DMS 273 treated with DMSO at 0.1 percent for 48 hours (cell line): Measurements from ENCODE around the gene ZGRF1.
"Not testable (repeated sequence)": the region's sequence is repeated elsewhere in the genome, so short reads cannot be mapped to it uniquely, and the experiment has no call there.

Experiments
- DNase-seq: peaks from one replicate; lab custom pipeline; 2025; lab: John Stamatoyannopoulos, UW

The ZGRF1 gene

DNA sequence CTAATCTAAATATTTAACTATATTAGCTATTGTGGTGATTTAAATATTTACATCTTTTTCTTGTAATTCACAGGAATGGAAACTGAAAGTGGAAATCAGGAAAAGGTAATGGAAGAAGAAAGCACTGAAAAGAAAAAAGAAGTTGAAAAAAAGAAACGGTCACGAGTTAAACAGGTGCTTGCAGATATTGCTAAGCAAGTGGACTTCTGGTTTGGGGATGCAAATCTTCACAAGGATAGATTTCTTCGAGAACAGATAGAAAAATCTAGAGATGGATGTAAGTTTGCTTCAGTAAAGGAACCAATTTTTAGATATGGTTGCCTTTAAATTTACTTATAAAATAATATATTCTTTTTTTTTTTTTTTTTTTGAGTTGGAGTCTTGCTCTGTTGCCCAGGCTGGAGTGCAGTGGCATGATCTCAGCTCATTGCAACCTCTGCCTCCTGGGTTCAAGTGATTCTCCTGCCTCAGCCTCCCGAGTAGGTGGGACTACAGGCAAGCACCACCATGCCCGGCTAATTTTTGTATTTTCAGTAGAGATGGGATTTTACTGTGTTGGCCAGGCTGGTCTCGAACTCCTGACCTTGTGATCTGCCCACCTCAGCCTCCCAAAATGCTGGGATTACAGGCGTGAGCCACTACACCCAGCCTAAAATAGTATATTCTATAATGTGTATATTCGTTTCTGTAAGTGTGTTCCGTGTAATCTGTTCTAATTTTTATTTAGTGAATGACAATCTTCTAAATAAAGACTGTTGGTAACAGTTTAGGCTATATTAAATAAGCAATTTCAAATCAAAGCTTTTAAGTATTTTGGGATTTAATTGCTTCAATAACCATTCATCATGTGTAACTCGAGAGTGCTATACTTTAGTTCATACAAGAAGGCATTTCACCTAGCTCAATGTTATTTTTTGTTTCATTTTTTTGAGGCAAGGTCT is 8.2 kb upstream of the ZGRF1 start:
- DNase-seq: not testable (repeated sequence)

DNA sequence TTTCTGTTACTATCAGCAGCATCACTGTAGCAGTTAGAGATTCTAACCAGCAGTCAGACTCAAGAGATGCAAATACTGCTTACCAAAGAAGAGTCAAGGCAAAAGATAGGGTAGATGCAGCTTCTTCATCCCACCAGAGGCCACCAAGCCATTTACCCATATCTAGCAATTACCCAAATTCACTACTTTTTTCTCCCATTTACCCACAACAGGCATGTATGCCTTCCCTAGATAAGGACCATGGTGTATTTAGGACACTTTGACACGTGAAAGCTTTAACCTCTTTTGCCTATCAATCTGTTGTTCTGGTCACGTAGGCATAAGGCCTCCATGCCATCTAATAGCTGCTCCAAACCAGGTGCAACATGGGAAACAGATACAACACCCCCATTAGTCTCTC is 5.8 kb upstream of the ZGRF1 start:
- no peak for DNase-seq

- DNase-seq: no peak
Measured at GRCh38 chr4:112637552-112637866, 800 bp upstream of the ZGRF1 start.

DNA sequence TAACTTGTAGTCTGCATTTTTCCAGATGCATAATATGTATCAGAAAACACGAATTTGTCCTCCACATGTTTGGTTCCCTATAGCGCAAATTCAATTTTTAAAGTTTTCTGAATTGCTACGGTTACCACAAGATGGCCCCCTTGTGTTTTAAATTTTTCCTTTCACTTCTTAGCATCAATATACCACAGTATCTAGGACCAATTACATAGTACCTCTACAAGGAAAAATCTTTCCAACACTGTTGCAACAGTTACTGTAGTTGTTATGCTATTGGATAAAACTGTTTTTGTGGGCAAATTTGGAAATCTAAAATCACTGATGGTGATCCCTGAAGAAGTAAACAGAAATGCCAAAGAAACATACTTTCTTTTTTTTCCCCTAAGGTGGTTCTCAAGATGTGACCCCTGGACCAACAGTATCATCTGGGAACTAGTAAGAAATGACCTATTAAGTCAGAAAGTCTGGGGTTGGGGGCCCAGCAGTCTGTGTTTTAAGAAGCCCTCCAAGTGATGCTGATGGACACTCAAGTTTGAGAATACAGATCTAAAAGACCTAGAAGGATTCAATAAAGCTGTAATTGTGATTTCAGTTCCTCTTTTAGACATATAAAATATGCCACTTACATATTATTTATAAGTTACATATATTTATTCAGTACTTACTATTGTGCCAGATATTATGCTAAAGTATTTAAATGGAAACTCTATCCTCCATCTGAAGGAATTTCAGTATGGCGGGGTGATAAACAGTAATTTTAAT is 3.1 kb downstream of the ZGRF1 start:
- no peak for DNase-seq

DNA sequence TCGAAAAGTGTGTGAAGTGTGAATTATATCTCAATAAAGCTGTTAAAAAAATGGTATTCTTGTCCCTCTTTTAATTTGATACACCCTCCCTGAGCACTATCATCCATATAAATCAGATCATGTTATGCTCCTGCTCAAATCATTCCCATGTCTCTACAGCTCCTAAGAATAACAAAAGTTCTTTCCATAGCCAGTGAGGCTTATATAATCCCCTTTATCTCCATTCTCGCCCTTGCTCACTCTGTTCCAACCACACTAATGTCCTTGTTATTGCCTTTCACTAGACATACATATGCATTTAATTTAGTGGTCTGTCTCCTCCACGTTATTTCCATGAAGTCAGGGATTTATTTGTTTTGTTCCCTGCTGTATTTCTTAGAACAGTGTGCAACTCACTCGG is 10.5 kb downstream of the ZGRF1 start:
- no peak for DNase-seq

DNA sequence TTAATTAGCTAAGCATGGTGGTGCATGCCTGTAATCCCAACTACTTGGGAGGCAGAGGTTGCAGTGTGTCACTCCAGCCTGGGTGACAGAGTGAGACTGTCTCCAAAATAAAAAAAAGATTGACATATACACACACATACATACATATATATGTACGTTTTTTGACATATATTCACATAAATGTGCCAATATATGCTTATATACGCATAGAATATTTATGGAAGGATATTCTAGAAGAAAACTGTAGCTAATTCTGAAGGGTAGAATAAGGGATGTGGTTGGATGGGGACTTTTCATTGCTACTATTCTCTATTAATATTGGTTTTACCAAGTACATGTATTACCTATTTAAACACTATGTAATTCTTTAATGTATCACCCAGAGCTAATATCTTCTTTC is 19.7 kb downstream of the ZGRF1 start:
- no peak for DNase-seq

GRCh38 chr4:112612814-112613213 is 23.9 kb downstream of the ZGRF1 start:
- not testable (repeated sequence) for DNase-seq

- peak; percentile 10 for DNase-seq
Measured at GRCh38 chr4:112604589-112604988, 32.1 kb downstream of the ZGRF1 start.

- DNase-seq: no peak
Measured at GRCh38 chr4:112594993-112595392, 41.7 kb downstream of the ZGRF1 start.

GRCh38 chr4:112593438-112594133 is 43.1 kb downstream of the ZGRF1 start:
- DNase-seq: no peak

DNA sequence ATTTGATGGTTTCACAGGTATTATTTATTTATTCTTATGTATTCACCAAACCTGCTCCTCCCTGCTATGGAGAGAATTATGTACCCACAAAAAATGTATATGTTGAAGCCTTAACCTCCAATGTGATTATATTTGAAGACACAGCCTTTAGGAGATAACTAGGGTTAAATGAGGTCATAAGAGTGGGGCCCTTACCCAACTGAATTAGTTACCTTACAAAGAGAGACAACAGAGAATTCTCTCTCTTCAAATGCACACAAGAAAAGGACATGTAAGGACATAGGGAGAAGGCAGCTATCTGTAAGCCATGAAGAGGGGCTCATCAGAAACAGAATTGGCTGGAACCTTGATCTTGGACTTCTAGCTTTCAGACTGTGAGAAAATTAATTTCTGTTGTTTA is 44.0 kb downstream of the ZGRF1 start:
- DNase-seq: no peak

- no peak for DNase-seq
Measured at GRCh38 chr4:112591593-112591992, 45.1 kb downstream of the ZGRF1 start.

DNA sequence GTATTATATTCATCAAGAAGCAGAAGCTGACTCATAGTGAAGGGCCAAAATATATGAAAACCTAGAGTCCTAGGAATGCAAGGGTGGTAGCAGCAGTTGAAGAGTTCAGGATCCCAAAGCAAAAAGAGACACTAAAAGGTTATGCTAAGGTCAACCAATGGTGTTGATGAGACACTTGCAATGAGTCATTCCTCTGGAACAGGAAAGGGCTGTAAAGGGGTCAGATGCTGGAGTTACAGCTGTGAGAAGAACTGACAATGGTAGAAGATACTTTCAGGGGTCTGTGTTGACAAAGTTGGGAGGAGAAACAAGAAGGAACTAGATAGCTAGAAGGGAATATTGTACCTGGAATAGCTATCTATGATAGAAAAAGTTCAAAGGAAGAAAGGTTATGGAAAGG is 47.5 kb downstream of the ZGRF1 start:
- no peak for DNase-seq

- DNase-seq: no peak
Measured at GRCh38 chr4:112585977-112586736, 50.6 kb downstream of the ZGRF1 start.

DNA sequence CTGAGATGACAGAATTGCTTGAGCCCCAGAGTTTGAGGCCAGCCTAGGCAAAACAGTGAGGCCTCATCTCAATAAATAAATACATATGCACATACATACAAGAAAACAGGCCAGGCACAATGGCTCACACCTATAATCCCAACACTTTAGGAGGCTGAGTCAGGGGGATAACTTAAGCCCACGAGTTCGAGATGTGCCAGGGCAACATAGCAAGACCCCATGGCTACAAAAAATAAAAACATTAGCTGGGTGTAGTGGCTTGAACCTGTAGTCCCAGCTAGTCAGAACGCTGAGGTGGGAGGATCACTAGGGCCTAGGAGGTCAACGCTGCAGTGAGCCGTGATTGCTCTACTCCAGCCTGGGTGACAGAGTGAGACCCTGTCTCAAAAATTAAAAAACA is 69.2 kb downstream of the ZGRF1 start:
- no peak for DNase-seq

DNA sequence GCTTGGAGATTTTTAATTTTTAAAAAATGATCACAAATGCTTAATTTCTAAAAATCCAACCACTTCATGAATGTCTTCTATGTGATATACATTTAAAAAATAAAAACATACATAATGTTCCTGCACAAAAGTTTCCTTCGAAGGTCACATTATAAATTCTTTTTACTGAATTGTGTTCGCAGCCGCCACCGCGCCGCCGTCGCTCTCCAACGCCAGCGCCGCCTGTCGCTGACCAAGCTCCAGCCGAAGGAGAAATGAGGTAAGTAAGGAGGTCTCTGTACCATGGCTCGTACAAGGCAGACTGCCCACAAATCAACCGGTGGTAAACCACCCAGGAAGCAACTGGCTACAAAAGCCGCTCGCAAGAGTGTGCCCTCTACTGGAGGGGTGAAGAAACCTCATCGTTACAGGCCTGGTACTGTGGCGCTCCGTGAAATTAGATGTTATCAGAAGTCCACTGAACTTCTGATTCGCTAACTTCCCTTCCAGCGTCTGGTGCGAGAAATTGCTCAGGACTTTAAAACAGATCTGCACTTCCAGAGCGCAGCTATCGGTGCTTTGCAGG is 71.9 kb downstream of the ZGRF1 start:
- DNase-seq: no peak

GRCh38 chr4:112563431-112564200 is 73.1 kb downstream of the ZGRF1 start:
- no peak for DNase-seq

- no peak for DNase-seq
Measured at GRCh38 chr4:112562254-112562879, 74.3 kb downstream of the ZGRF1 start.

- no peak for DNase-seq
Measured at GRCh38 chr4:112560084-112560483, 76.6 kb downstream of the ZGRF1 start.

GRCh38 chr4:112559053-112559452 is 77.7 kb downstream of the ZGRF1 start:
- no peak for DNase-seq
